KOPT-K1 (cell line): ENCODE data around the gene C5orf52.
"Not testable (repeated sequence)": the region's sequence is repeated elsewhere in the genome, so short reads cannot be mapped to it uniquely, and the experiment has no call there.

Source experiments
- H3K27ac ChIP-seq: fragments of 200-600 bp; sonication (generic); 2 replicates; pipeline ENCODE4 v1.5.1; 2016; ENCODE audit warnings: antibody characterized with exemption, mild to moderate bottlenecking, low read depth, low read length; ENCODE audit not compliant: poor library complexity, severe bottlenecking
- H3K36me3 ChIP-seq: fragments of 200-600 bp; sonication (generic); 2 replicates; pipeline ENCODE4 v1.5.1; 2017; ENCODE audit warnings: antibody characterized with exemption, mild to moderate bottlenecking, low read length, moderate library complexity; ENCODE audit not compliant: insufficient read depth
- H3K9me3 ChIP-seq: fragments of 200-600 bp; sonication (generic); 2 replicates; pipeline ENCODE4 v1.5.1; 2017; ENCODE audit warnings: antibody characterized with exemption, low read length, mild to moderate bottlenecking; ENCODE audit not compliant: insufficient read depth, poor library complexity, severe bottlenecking

Gene C5orf52

GRCh38 chr5:157665467-157666070 is 5.8 kb upstream of the C5orf52 start:
- no peaks in the 10 kb centered on the region for H3K36me3 ChIP-seq
- no peak overlapping the region for H3K27ac ChIP-seq

GRCh38 chr5:157668356-157668755 is 3.0 kb upstream of the C5orf52 start:
- Histone ChIP-seq H3K27ac (no peak overlapping the region), H3K9me3 (peaks cover 21% of the 10 kb centered on the region), H3K36me3 (no peaks in the 10 kb centered on the region)

More at GRCh38 chr5:157665467-157666070, 5.8 kb upstream of the C5orf52 start:
- peaks cover 7% of the 10 kb centered on the region for H3K9me3 ChIP-seq

GRCh38 chr5:157669701-157670097 is 1.6 kb upstream of the C5orf52 start:
- Histone ChIP-seq H3K9me3 (peaks cover 21% of the 10 kb centered on the region), H3K27ac (no peak overlapping the region), H3K36me3 (no peaks in the 10 kb centered on the region)

GRCh38 chr5:157671592-157672330 is 428 bp downstream of the C5orf52 start:
- no peaks in the 10 kb centered on the region for H3K36me3 ChIP-seq
- peaks cover 21% of the 10 kb centered on the region for H3K9me3 ChIP-seq
- H3K27ac ChIP-seq = no peak overlapping the region

GRCh38 chr5:157672976-157673375 is 1.6 kb downstream of the C5orf52 start:
- Histone ChIP-seq H3K9me3 (peaks cover 21% of the 10 kb centered on the region), H3K27ac (no peak overlapping the region), H3K36me3 (no peaks in the 10 kb centered on the region)

GRCh38 chr5:157674351-157674750 is 3.0 kb downstream of the C5orf52 start:
- H3K36me3 ChIP-seq, H3K27ac ChIP-seq: not testable (repeated sequence)
- peaks cover 21% of the 10 kb centered on the region for H3K9me3 ChIP-seq

- H3K36me3 ChIP-seq = no peaks in the 10 kb centered on the region
- H3K9me3 ChIP-seq = no peaks in the 10 kb centered on the region
- no peak overlapping the region for H3K27ac ChIP-seq
Observed at GRCh38 chr5:157677931-157678330, 6.6 kb downstream of the C5orf52 start.

GRCh38 chr5:157679801-157680200 is 8.5 kb downstream of the C5orf52 start:
- Histone ChIP-seq H3K9me3 (no peaks in the 10 kb centered on the region), H3K36me3 (no peaks in the 10 kb centered on the region), H3K27ac (no peak overlapping the region)

- Histone ChIP-seq H3K27ac (no peak overlapping the region), H3K36me3 (no peaks in the 10 kb centered on the region), H3K9me3 (no peaks in the 10 kb centered on the region)
Observed at GRCh38 chr5:157680239-157680638, 8.9 kb downstream of the C5orf52 start.

GRCh38 chr5:157681048-157681447 is 9.7 kb downstream of the C5orf52 start:
- Histone ChIP-seq H3K9me3 (no peaks in the 10 kb centered on the region), H3K36me3 (no peaks in the 10 kb centered on the region), H3K27ac (no peak overlapping the region)

GRCh38 chr5:157682257-157682656 is 10.9 kb downstream of the C5orf52 start:
- Histone ChIP-seq H3K27ac (no peak overlapping the region), H3K36me3 (no peaks in the 10 kb centered on the region), H3K9me3 (no peaks in the 10 kb centered on the region)

- H3K9me3 ChIP-seq, H3K27ac ChIP-seq, H3K36me3 ChIP-seq: not testable (repeated sequence)
Observed at GRCh38 chr5:157686276-157687197, 15.2 kb downstream of the C5orf52 start.

- Histone ChIP-seq H3K9me3 (peaks cover 9% of the 10 kb centered on the region), H3K36me3 (no peaks in the 10 kb centered on the region), H3K27ac (no peak overlapping the region)
Observed at GRCh38 chr5:157687198-157687554, 15.8 kb downstream of the C5orf52 start.

- Histone ChIP-seq H3K27ac (no peak overlapping the region), H3K9me3 (peaks cover 9% of the 10 kb centered on the region), H3K36me3 (no peaks in the 10 kb centered on the region)
Observed at GRCh38 chr5:157689942-157690689, 18.8 kb downstream of the C5orf52 start.
